ENCODE results near the gene BIRC5.

GRCh38 chr17:78250891-78251772 lies 37.1 kb downstream of the BIRC5 start:
- no peak for TF ChIP-seq GATA3 (IDR thresholded peaks at IDR 0.05; ENCODE audit: low read depth, low read length)
- no peak for TF ChIP-seq GATA2 (IDR thresholded peaks at IDR 0.05; ENCODE audit: low read depth, low read length)
